Measurements from ENCODE around the gene IRF2BPL.

GRCh38 chr14:77023001-77023996 lies 5.2 kb downstream of the IRF2BPL start:
- TF ChIP-seq POLR2AphosphoS5 (IDR thresholded peaks at IDR 0.05) (peak in 1 of 2 donors; percentile 11), CTCF (IDR thresholded peaks at IDR 0.05) (peak in 2 of 3 experiments; percentile 16 to 35)
